Measurements from ENCODE around the gene MRPS25. TPM values are rescaled to one million over a fixed set of nuclear protein-coding genes. Genes with fewer than 3 reads are reported as not detected.

MRPS25 gene
- polyA plus RNA-seq, 1 donor (not counting 4 experiments of a cell fraction or from before 2014, with no cell fraction given), result 54.5 TPM

- no peak for DNase-seq (ENCODE audit: low read depth, low spot score)
Measured at GRCh38 chr3:15081960-15082664, 17.0 kb upstream of the MRPS25 start.

GRCh38 chr3:15079091-15079490, 14.0 kb upstream of the MRPS25 start:
- Histone ChIP-seq H4K20me1 (ENCODE audit: control insufficient read depth, extremely low read depth, insufficient read depth, low read length) (no peaks in the 10 kb centered on the region), H3K27ac (ENCODE audit: control insufficient read depth, insufficient read depth, low read length) (no peak overlapping the region), H3K79me2 (ENCODE audit: control insufficient read depth, insufficient read depth, low read length) (no peaks in the 10 kb centered on the region), H3K9me3 (ENCODE audit: control insufficient read depth, low read depth, low read length) (no peaks in the 10 kb centered on the region), H3K4me2 (ENCODE audit: control insufficient read depth, extremely low read depth, insufficient read depth, low read depth, low read length) (no peak overlapping the region), H3K27me3 (ENCODE audit: control insufficient read depth, extremely low read depth, insufficient read depth, low read length) (no peaks in the 10 kb centered on the region), H3K4me1 (ENCODE audit: control insufficient read depth, extremely low read depth, insufficient read depth, low read length) (no peaks in the 10 kb centered on the region), H3K36me3 (ENCODE audit: control insufficient read depth in 2 of 2, extremely low read depth in 1 of 2, insufficient read depth in 2 of 2, low read length in 2 of 2) (peaks cover 48 to 58% of the 10 kb centered on the region in 2 experiments), H3K9ac (ENCODE audit: control insufficient read depth, extremely low read depth, insufficient read depth, low read length) (no peak overlapping the region), H3K4me3 (ENCODE audit: control insufficient read depth in 2 of 3, extremely low read depth in 1 of 3, insufficient read depth in 2 of 3, low read depth in 1 of 3, low read length in 3 of 3) (no peak overlapping the region), H3K9me1 (ENCODE audit: control insufficient read depth, extremely low read depth, insufficient read depth, low read length) (no peaks in the 10 kb centered on the region), H2AFZ (ENCODE audit: control insufficient read depth, low read length) (no peak overlapping the region)
- no peak for FAIRE-seq
- DNase-seq (ENCODE audit: low read depth, low spot score), result no peak
- TF ChIP-seq EZH2 (IDR thresholded peaks at IDR 0.05; ENCODE audit: low read length) (no peak), CTCF (optimal IDR thresholded peaks at IDR 0.05 in 1 of 3, IDR thresholded peaks at IDR 0.05 in 1 of 3, conservative IDR thresholded peaks at IDR 0.05 in 1 of 3; ENCODE audit: extremely low read depth in 1 of 3, insufficient read depth in 2 of 3, low read length in 3 of 3) (no peak)
- dilution Hi-C loops (cut with MboI; ENCODE audit: extremely low pct_ligation_motif_present, low sequenced_read_pairs), result no loop called here

More at GRCh38 chr3:15081960-15082664, 17.0 kb upstream of the MRPS25 start:
- Histone ChIP-seq H3K9me3 (ENCODE audit: control insufficient read depth, low read depth, low read length) (no peaks in the 10 kb centered on the region), H3K9me1 (ENCODE audit: control insufficient read depth, extremely low read depth, insufficient read depth, low read length) (no peaks in the 10 kb centered on the region), H3K4me2 (ENCODE audit: control insufficient read depth, extremely low read depth, insufficient read depth, low read depth, low read length) (no peak overlapping the region), H3K36me3 (ENCODE audit: control insufficient read depth in 2 of 2, extremely low read depth in 1 of 2, insufficient read depth in 2 of 2, low read length in 2 of 2) (peaks cover 35 to 51% of the 10 kb centered on the region in 2 experiments), H3K79me2 (ENCODE audit: control insufficient read depth, insufficient read depth, low read length) (no peaks in the 10 kb centered on the region), H2AFZ (ENCODE audit: control insufficient read depth, low read length) (no peak overlapping the region), H3K4me3 (ENCODE audit: control insufficient read depth in 2 of 3, extremely low read depth in 1 of 3, insufficient read depth in 2 of 3, low read depth in 1 of 3, low read length in 3 of 3) (no peak overlapping the region), H3K9ac (ENCODE audit: control insufficient read depth, extremely low read depth, insufficient read depth, low read length) (no peak overlapping the region), H3K4me1 (ENCODE audit: control insufficient read depth, extremely low read depth, insufficient read depth, low read length) (no peaks in the 10 kb centered on the region), H3K27me3 (ENCODE audit: control insufficient read depth, extremely low read depth, insufficient read depth, low read length) (no peaks in the 10 kb centered on the region), H3K27ac (ENCODE audit: control insufficient read depth, insufficient read depth, low read length) (no peak overlapping the region), H4K20me1 (ENCODE audit: control insufficient read depth, extremely low read depth, insufficient read depth, low read length) (no peaks in the 10 kb centered on the region)
- no peak for FAIRE-seq
- TF ChIP-seq CTCF (optimal IDR thresholded peaks at IDR 0.05 in 1 of 3, IDR thresholded peaks at IDR 0.05 in 1 of 3, conservative IDR thresholded peaks at IDR 0.05 in 1 of 3; ENCODE audit: extremely low read depth in 1 of 3, insufficient read depth in 2 of 3, low read length in 3 of 3) (no peak), EZH2 (IDR thresholded peaks at IDR 0.05; ENCODE audit: low read length) (no peak)
- dilution Hi-C loops (cut with MboI; ENCODE audit: extremely low pct_ligation_motif_present, low sequenced_read_pairs), result no loop called here

Data from keratinocyte (primary cell).